Measurements from ENCODE around the gene PLXNA4. TPM values are rescaled to one million over a fixed set of nuclear protein-coding genes. Genes with fewer than 3 reads are reported as not detected.

PLXNA4 gene
- total RNA-seq, 4 donors from 2014 or later: 1.1 to 2.8 (median 1.4) TPM

GRCh38 chr7:132379292-132379691 lies 197.0 kb downstream of the PLXNA4 start:
- WGBS, 2 donors (ENCODE audit: low coverage in 1 of 2): 75% methylated on average over 1 of the region's 1 CpG; no CpG with 5 or more reads in 1 of the 2 donors
- Histone ChIP-seq H3K4me3 (no peak overlapping the region), H3K4me1 (peaks cover 20 to 59% (median 32%) of the 10 kb centered on the region in 4 donors), H3K27ac (no peak overlapping the region), H3K27me3 (no peaks in the 10 kb centered on the region), H3K36me3 (no peaks in the 10 kb centered on the region), H3K9me3 (no peaks in the 10 kb centered on the region)
- in situ Hi-C loops (cut with MboI; ENCODE audit: low pct_ligation_motif_present in 1 of 4, low pct_unique_long_range_greater_than_20kb in 1 of 4, low sequenced_read_pairs in 3 of 4) (no loop called here), intact Hi-C loops (cut with DNase I; ENCODE audit: low total_unique reads) (no loop called here)
- no peak for DNase-seq
- TF ChIP-seq EP300 (IDR thresholded peaks at IDR 0.05; ENCODE audit: low read depth) (no peak), POLR2AphosphoS5 (IDR thresholded peaks at IDR 0.05) (no peak), POLR2A (IDR thresholded peaks at IDR 0.05) (no peak)
- TF ChIP-seq, protein P1, sequence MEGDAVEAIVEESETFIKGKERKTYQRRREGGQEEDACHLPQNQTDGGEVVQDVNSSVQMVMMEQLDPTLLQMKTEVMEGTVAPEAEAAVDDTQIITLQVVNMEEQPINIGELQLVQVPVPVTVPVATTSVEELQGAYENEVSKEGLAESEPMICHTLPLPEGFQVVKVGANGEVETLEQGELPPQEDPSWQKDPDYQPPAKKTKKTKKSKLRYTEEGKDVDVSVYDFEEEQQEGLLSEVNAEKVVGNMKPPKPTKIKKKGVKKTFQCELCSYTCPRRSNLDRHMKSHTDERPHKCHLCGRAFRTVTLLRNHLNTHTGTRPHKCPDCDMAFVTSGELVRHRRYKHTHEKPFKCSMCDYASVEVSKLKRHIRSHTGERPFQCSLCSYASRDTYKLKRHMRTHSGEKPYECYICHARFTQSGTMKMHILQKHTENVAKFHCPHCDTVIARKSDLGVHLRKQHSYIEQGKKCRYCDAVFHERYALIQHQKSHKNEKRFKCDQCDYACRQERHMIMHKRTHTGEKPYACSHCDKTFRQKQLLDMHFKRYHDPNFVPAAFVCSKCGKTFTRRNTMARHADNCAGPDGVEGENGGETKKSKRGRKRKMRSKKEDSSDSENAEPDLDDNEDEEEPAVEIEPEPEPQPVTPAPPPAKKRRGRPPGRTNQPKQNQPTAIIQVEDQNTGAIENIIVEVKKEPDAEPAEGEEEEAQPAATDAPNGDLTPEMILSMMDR (IDR thresholded peaks at IDR 0.05): no peak

DNA sequence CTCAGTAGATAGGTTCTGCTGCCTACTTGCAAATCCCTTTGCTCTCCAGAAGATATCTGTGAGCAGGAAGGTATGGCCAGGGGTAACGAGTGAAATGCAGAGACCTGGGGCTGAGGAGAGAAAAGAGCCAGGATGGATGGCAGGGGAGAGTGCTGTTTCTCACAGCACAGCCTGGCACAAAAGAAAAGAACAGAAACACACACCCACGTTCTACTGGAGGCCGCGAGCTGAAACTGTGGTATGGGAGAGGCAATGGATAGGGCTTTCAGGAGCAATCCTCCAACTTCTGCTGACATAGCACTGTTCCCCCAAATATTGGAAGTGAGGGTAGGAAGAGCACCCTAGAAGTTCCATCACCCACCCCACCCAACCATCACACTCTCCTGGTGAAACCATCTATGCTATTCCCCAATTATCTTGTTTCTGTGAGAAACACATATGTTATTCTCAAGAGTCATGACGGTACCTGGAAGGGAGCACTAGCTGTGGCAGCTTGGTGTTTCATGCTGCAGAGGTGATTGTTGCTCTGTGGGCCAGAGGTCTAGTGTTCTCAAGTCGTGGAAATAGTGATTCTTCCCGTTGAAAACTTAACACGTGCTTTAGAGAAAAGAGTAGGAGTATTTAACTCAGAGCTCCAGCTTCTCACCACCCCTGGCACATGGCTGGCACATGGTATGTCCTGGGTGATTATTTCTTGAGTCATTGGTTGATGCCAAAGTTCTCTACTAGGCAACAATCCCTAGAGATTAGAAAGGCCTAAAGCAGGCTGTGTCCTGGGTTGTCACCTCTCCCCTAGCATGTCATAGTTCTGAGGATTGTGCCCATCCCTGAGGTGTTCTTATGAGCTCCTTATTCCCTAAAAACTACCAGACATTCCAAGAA lies 198.3 kb downstream of the PLXNA4 start:
- no peak overlapping the region for H3K4me3 ChIP-seq
- no peaks in the 10 kb centered on the region for H3K36me3 ChIP-seq
- H3K4me1 ChIP-seq: peaks cover 20 to 59% (median 34%) of the 10 kb centered on the region in 4 donors
- peak overlapping the region; percentile 76 to 84 (median 79) for H3K27ac ChIP-seq
- no peak for DNase-seq
- 62 to 89% methylated on average over 5 to 8 of the region's 8 CpGs for WGBS, 2 donors (ENCODE audit: low coverage in 1 of 2)
- no peaks in the 10 kb centered on the region for H3K27me3 ChIP-seq
- H3K9me3 ChIP-seq: no peaks in the 10 kb centered on the region
- intact Hi-C loops (cut with DNase I; ENCODE audit: low total_unique reads) (no loop called here), in situ Hi-C loops (cut with MboI; ENCODE audit: low pct_ligation_motif_present in 1 of 4, low pct_unique_long_range_greater_than_20kb in 1 of 4, low sequenced_read_pairs in 3 of 4) (no loop called here)
- TF ChIP-seq, protein P1 (IDR thresholded peaks at IDR 0.05): no peak
- TF ChIP-seq POLR2A (IDR thresholded peaks at IDR 0.05): no peak

DNA sequence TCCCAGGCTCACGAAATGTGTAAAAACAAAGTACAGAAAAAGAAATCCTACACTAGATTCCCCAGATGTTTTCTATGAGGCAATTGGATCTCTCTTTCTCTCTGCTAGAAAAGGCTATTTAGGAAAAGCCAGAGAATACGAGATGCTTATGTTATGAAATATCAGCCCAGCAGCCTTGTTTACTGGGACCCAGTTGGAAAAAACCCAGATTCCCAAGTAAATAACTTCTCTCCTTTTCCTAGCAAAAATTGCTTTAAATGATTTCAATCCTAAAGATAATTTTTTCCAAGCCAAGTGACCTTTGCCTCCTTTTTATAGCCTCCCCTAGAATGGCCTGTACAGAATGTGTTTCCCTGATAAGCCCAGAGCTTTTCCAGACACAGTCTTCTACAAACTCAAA lies 199.3 kb downstream of the PLXNA4 start:
- DNase-seq: no peak
- Histone ChIP-seq H3K27me3 (no peaks in the 10 kb centered on the region), H3K4me1 (peaks cover 20 to 56% (median 31%) of the 10 kb centered on the region in 4 donors), H3K27ac (peak overlapping the region; percentile 76 to 84 (median 79)), H3K36me3 (no peaks in the 10 kb centered on the region), H3K4me3 (no peak overlapping the region), H3K9me3 (no peaks in the 10 kb centered on the region)
- in situ Hi-C loops (cut with MboI; ENCODE audit: low pct_ligation_motif_present in 1 of 4, low pct_unique_long_range_greater_than_20kb in 1 of 4, low sequenced_read_pairs in 3 of 4): no loop called here
- TF ChIP-seq EP300 (IDR thresholded peaks at IDR 0.05; ENCODE audit: low read depth) (no peak), POLR2A (IDR thresholded peaks at IDR 0.05) (no peak), POLR2AphosphoS5 (IDR thresholded peaks at IDR 0.05) (peak in 1 of 3 donors; percentile 6)
- intact Hi-C loops (cut with DNase I; ENCODE audit: low total_unique reads): no loop called here
- WGBS, 2 donors (ENCODE audit: low coverage in 1 of 2): 18 to 24% methylated on average over 2 of the region's 2 CpGs

DNA sequence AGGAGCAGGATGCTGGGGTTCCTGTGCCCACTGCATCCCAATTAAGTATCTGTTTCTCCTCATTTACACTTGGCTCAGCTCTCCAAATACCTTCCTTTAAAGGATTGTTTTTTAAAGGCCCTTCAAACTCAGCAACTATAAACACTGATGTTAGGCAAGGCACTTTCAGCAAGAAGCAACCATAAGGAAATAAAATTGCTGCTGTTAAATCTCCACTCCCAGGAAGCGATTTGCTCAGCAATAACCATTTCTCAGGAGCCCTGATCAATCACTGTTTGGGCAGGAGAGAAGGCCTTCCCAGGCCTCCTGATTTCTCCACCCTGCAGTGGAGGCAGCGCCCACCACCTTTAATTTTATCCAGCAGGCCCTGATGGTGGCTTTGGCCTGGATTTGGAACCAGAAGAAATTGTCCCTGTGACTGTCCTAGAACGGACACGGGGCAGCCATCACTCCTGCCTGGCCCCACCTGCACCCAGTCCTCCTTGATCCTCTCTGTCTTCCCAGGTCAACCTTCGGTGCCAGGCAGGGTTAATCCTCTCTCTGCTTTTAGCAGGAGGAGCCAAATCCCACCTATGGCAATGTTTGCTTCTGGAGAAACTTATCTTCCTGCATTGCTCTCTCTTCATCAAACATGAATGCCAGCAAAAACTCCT lies 199.8 kb downstream of the PLXNA4 start:
- Histone ChIP-seq H3K36me3 (no peaks in the 10 kb centered on the region), H3K4me1 (peaks cover 20 to 51% (median 28%) of the 10 kb centered on the region in 4 donors), H3K27ac (peak overlapping the region; percentile 76 to 84 (median 79)), H3K9me3 (no peaks in the 10 kb centered on the region), H3K4me3 (no peak overlapping the region), H3K27me3 (no peaks in the 10 kb centered on the region)
- intact Hi-C loops (cut with DNase I; ENCODE audit: low total_unique reads): no loop called here
- WGBS, 2 donors (ENCODE audit: low coverage in 1 of 2): 26 to 36% methylated on average over 2 to 5 of the region's 5 CpGs
- in situ Hi-C loops (cut with MboI; ENCODE audit: low pct_ligation_motif_present in 1 of 4, low pct_unique_long_range_greater_than_20kb in 1 of 4, low sequenced_read_pairs in 3 of 4): no loop called here
- DNase-seq: no peak
- no peak for TF ChIP-seq POLR2AphosphoS5 (IDR thresholded peaks at IDR 0.05)
- TF ChIP-seq, protein P1 (IDR thresholded peaks at IDR 0.05): no peak
- no peak for TF ChIP-seq EP300 (IDR thresholded peaks at IDR 0.05; ENCODE audit: low read depth)
- TF ChIP-seq POLR2A (IDR thresholded peaks at IDR 0.05): no peak
